Prostate gland (tissue), 2 donors: ENCODE measurements around the gene GPR3. TPM values are rescaled to one million over a fixed set of nuclear protein-coding genes. Genes with fewer than 3 reads are reported as not detected.
"Not testable (repeated sequence)": the region's sequence is repeated elsewhere in the genome, so short reads cannot be mapped to it uniquely, and the experiment has no call there.

Experiments
- DNase-seq: peaks from one replicate; pipeline ENCODE4 v3.0.0-alpha.2; 2019; ENCODE audit warnings: low spot score
- H3K27ac ChIP-seq, 2 donors: fragments of 200-600 bp; sonication (generic); 2 replicates each; pipeline ENCODE4 v1.5.1; 2017 to 2019
- H3K27me3 ChIP-seq: fragments of 200-600 bp; sonication (generic); replicated peaks from 2 replicates; pipeline ENCODE4 v1.5.1; 2019; ENCODE audit not compliant: insufficient read depth
- H3K36me3 ChIP-seq, 2 donors: fragments of 200-600 bp; sonication (generic); 1 replicate in 1 of 2; 2 replicates in 1 of 2; pipeline versions ENCODE4 v1.5.1 to v1.8.1; 2017 to 2019
- H3K4me1 ChIP-seq: fragments of 200-600 bp; sonication (generic); replicated peaks from 2 replicates; pipeline ENCODE4 v1.5.1; 2019
- H3K4me3 ChIP-seq, 2 donors: fragments of 200-600 bp; sonication (generic); 2 replicates each; pipeline ENCODE4 v1.5.1; 2017 to 2019
- H3K9me3 ChIP-seq: fragments of 200-600 bp; sonication (generic); 2 replicates; pipeline ENCODE4 v1.5.1; 2017
- POLR2A ChIP-seq: fragments of 450-650 bp; IDR thresholded peaks from one replicate; pipeline ENCODE4 v1.6.1; 2016; ENCODE audit warnings: antibody characterized with exemption, mild to moderate bottlenecking
- POLR2AphosphoS5 ChIP-seq: sonication (generic); formaldehyde crosslinking; IDR thresholded peaks from one replicate; pipeline ENCODE4 v1.6.1; 2017; ENCODE audit warnings: antibody characterized with exemption
- WGBS: methylation state at CpG from one replicate; pipeline ENCODE4 v1.1.5; 2018; 5-methylcytosine and 5-hydroxymethylcytosine counted together
- intact Hi-C: fragments of 100-400 bp; cut with DNase I; formaldehyde crosslinking; loops from one replicate; pipeline ENCODE4 v1.14.2; 2022
- total RNA-seq, 2 donors: library from RNA; depleted of rRNA; stranded (reverse); fragments of >200 nt; gene quantifications; one replicate each; pipeline ENCODE4 v1.1.0, GENCODE V29; 2016
- TF ChIP-seq, protein P1 (sequence below), 4 experiments: fragments of 200-600 bp in 2 of 4; fragments of 450-650 bp in 2 of 4; sonication (generic) in 2 of 4; IDR thresholded peaks; 1 replicate in 3 of 4; 2 replicates in 1 of 4; pipeline ENCODE4 v1.5.1; 2016 to 2019; ENCODE audit warnings: antibody characterized with exemption in 4 of 4, mild to moderate bottlenecking in 2 of 4, moderate library complexity in 2 of 4

The GPR3 gene
- total RNA-seq, 2 donors from 2014 or later, result 0.14 to 0.57 TPM

GRCh38 chr1:27428316-27429028 lies 36.0 kb downstream of the GPR3 start:
- DNase-seq, result no peak
- TF ChIP-seq, protein P1, sequence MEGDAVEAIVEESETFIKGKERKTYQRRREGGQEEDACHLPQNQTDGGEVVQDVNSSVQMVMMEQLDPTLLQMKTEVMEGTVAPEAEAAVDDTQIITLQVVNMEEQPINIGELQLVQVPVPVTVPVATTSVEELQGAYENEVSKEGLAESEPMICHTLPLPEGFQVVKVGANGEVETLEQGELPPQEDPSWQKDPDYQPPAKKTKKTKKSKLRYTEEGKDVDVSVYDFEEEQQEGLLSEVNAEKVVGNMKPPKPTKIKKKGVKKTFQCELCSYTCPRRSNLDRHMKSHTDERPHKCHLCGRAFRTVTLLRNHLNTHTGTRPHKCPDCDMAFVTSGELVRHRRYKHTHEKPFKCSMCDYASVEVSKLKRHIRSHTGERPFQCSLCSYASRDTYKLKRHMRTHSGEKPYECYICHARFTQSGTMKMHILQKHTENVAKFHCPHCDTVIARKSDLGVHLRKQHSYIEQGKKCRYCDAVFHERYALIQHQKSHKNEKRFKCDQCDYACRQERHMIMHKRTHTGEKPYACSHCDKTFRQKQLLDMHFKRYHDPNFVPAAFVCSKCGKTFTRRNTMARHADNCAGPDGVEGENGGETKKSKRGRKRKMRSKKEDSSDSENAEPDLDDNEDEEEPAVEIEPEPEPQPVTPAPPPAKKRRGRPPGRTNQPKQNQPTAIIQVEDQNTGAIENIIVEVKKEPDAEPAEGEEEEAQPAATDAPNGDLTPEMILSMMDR (IDR thresholded peaks at IDR 0.05), result no peak
- TF ChIP-seq POLR2AphosphoS5, result peak; percentile 15
- Histone ChIP-seq H3K27ac (peak overlapping the region; percentile 48 to 70), H3K27me3 (no peaks in the 10 kb centered on the region), H3K4me3 (no peak overlapping the region), H3K36me3 (peaks cover 0 to 11% of the 10 kb centered on the region in 2 donors), H3K4me1 (peaks cover 8% of the 10 kb centered on the region), H3K9me3 (no peaks in the 10 kb centered on the region)
- intact Hi-C loops, result no loop called here
- WGBS, result 13% methylated on average over 17 of the region's 17 CpGs

DNA sequence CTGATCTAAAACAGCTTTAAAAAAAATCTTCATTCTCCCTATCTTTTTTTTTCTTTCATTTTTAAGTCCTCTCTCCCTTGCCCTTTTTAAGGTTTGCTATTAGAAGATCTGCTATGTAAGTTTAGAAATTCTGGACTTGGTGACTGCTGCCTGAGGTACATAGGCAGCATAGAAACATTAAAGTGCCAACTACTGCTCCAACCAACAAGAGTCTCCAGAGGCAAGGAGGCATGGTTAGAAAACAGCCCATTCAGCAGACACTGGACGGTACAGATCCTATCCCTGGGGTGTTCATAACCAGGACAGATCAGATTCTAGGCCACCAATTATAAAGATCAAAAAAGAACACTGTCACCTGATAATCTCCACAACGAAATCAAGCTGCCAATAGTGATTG lies 36.6 kb downstream of the GPR3 start:
- intact Hi-C loops, result no loop called here
- H3K27me3 ChIP-seq, result no peaks in the 10 kb centered on the region
- TF ChIP-seq, protein P1 (IDR thresholded peaks at IDR 0.05), result no peak
- TF ChIP-seq POLR2AphosphoS5 (no peak), POLR2A (no peak)
- H3K27ac ChIP-seq, result peak overlapping the region; percentile 48 to 56
- no peak for DNase-seq
- H3K4me3 ChIP-seq, result no peak overlapping the region
- peaks cover 0 to 11% of the 10 kb centered on the region in 2 donors for H3K36me3 ChIP-seq
- 10% methylated on average over 2 of the region's 2 CpGs for WGBS
- H3K4me1 ChIP-seq, result peaks cover 8% of the 10 kb centered on the region
- no peaks in the 10 kb centered on the region for H3K9me3 ChIP-seq

DNA sequence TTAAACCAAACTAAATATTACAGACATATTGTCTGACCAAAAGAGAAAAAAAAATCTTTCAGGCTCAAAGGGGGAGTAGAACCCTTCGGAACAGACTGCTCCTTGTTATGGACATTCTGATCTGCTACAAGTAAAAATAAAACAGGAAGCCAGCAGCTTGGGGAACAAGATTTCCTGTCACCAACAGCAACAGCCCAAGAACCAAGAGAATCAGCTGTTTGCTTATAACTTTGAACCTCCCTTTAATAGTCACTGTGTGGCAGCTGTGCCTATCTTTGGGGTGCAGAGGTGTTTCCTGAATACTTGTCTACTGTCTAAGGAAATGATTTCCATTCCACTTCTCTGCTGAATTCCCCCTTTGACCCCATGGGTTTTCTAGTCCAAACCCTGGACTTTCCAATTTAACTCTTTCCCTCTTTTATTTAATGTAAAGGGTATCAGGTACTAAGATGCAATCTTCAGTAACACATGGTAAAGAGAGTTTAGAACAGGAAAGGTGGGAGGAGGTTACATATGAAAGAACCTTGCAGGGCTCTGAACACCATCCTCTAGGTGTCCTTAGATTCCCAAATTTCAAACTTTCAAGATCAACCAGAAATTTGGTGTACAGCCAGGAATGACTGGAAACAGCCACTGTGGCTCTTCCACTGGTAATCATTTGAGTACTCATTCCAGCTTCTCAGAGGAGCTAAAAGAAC lies 38.6 kb downstream of the GPR3 start:
- Histone ChIP-seq H3K4me3 (no peak overlapping the region), H3K36me3 (peaks cover 0 to 11% of the 10 kb centered on the region in 2 donors), H3K27me3 (no peaks in the 10 kb centered on the region), H3K9me3 (no peaks in the 10 kb centered on the region), H3K27ac (peak overlapping the region; percentile 48 to 56), H3K4me1 (peaks cover 14% of the 10 kb centered on the region)
- peak; percentile 23 for DNase-seq
- TF ChIP-seq, protein P1 (IDR thresholded peaks at IDR 0.05), result no peak
- TF ChIP-seq POLR2AphosphoS5, result peak; percentile 64
- 22% methylated on average over 1 of the region's 1 CpG for WGBS
- intact Hi-C loops, result loop anchor here (2.0 kb wide), 1 partner anchor 58 kb away; no protein-coding TSS in a partner anchor

GRCh38 chr1:27431601-27431940 lies 39.1 kb downstream of the GPR3 start:
- DNase-seq, result no peak

DNA sequence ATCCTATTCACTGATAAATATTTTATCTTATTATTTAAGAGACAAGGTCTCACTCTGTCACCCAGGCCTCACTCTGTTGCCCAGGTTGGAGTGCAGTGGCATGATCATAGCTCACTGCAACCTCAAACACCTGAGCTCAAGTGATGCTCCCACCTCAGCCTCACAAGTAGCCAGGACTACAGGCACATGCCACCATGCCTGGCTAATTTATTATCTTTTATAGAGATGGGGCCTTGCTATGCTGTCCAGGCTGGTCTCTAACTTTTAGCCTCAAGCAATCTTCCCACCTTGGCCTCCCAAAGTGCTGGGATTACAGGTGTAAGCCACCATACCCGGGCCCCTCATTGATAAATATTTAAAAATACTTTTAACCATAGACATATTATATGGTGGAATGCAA lies 40.3 kb downstream of the GPR3 start:
- DNase-seq, H3K9me3 ChIP-seq, intact Hi-C loops, H3K27me3 ChIP-seq, H3K36me3 ChIP-seq, H3K27ac ChIP-seq, H3K4me3 ChIP-seq: not testable (repeated sequence)
- 88% methylated on average over 1 of the region's 1 CpG for WGBS
- H3K4me1 ChIP-seq, result peaks cover 16% of the 10 kb centered on the region

More at GRCh38 chr1:27431601-27431940, 39.1 kb downstream of the GPR3 start:
- 89% methylated on average over 2 of the region's 2 CpGs for WGBS
- H3K27ac ChIP-seq, result peak overlapping the region; percentile 29 to 56
- peaks cover 0 to 8% of the 10 kb centered on the region in 2 donors for H3K36me3 ChIP-seq
- H3K4me1 ChIP-seq, result peaks cover 17% of the 10 kb centered on the region
- TF ChIP-seq POLR2AphosphoS5 (no peak), POLR2A (no peak)
- TF ChIP-seq, protein P1 (IDR thresholded peaks at IDR 0.05), result no peak
- H3K9me3 ChIP-seq, result no peaks in the 10 kb centered on the region
- H3K27me3 ChIP-seq, result no peaks in the 10 kb centered on the region
- no peak overlapping the region for H3K4me3 ChIP-seq
- intact Hi-C loops, result loop anchor here (2.0 kb wide), 1 partner anchor 57 kb away; no protein-coding TSS in a partner anchor
